Upper lobe of left lung (tissue), 6 donors: ENCODE measurements around the gene RASSF9. TPM values are rescaled to one million over a fixed set of nuclear protein-coding genes. Genes with fewer than 3 reads are reported as not detected.
A peak's percentile ranks its signal among the peaks of the same experiment; 100 is the strongest.

Source experiments
- ATAC-seq, 2 donors: fragments of 200-7000 bp; cut with Tn5 transposase; one replicate each; pipeline ENCODE4 v1.9.1; 2022; ENCODE audit warnings: mild to moderate bottlenecking in 2 of 2, moderate library complexity in 2 of 2; ENCODE audit not compliant: low FRiP score in 2 of 2
- DNase-seq, 2 donors: peaks; one replicate each; pipeline ENCODE4 v3.0.0-alpha.2; 2019 to 2020
- H3K27ac ChIP-seq, 4 donors: fragments of 200-600 bp; sonication (generic); one replicate each; pipeline ENCODE4 v1.5.1; 2016 to 2019
- H3K27me3 ChIP-seq, 4 donors: fragments of 200-600 bp; sonication (generic); one replicate each; pipeline ENCODE4 v1.5.1; 2017 to 2019
- H3K36me3 ChIP-seq, 4 donors: fragments of 200-600 bp; sonication (generic); one replicate each; pipeline ENCODE4 v1.5.1; 2016 to 2019
- H3K4me1 ChIP-seq, 4 donors: fragments of 200-600 bp; sonication (generic); one replicate each; pipeline ENCODE4 v1.5.1; 2018 to 2019
- H3K4me3 ChIP-seq, 4 donors: fragments of 200-600 bp; sonication (generic); one replicate each; pipeline ENCODE4 v1.5.1; 2017 to 2019; ENCODE audit warnings: mild to moderate bottlenecking in 2 of 4, moderate library complexity in 1 of 4
- H3K9me3 ChIP-seq, 4 donors: fragments of 200-600 bp; sonication (generic); one replicate each; pipeline ENCODE4 v1.5.1; 2018 to 2019
- EP300 ChIP-seq, 4 donors: sonication (generic); formaldehyde crosslinking; IDR thresholded peaks; one replicate each; pipeline ENCODE4 v1.5.1; 2017; ENCODE audit warnings: antibody characterized with exemption in 4 of 4, control low read depth in 2 of 4
- POLR2A ChIP-seq, 4 donors: fragments of 450-650 bp; IDR thresholded peaks; one replicate each; pipeline ENCODE4 v1.5.1; 2016 to 2017; ENCODE audit warnings: antibody characterized with exemption in 4 of 4, mild to moderate bottlenecking in 2 of 4
- POLR2AphosphoS5 ChIP-seq, 2 donors: sonication (generic); formaldehyde crosslinking; IDR thresholded peaks; one replicate each; pipeline ENCODE4 v1.5.1; 2017; ENCODE audit warnings: antibody characterized with exemption in 2 of 2
- WGBS, 2 donors: methylation state at CpG; one replicate each; pipeline ENCODE4 v1.1.5; 2017 to 2018; 5-methylcytosine and 5-hydroxymethylcytosine counted together
- total RNA-seq, 6 donors: library from RNA; depleted of rRNA in 4 of 6; stranded (reverse); fragments of >200 nt in 4 of 6; gene quantifications; one replicate each; pipeline versions ENCODE4 v1.1.0 to v1.2.1, GENCODE V29; 2016 to 2021
- TF ChIP-seq, protein P1 (sequence below), 6 experiments: fragments of 450-650 bp in 4 of 6; fragments of 200-600 bp in 2 of 6; sonication (generic) in 2 of 6; IDR thresholded peaks; one replicate each; pipeline ENCODE4 v1.5.1; 2016 to 2019; ENCODE audit warnings: antibody characterized with exemption in 6 of 6
- donor health status: DM: no; HTN: no; CAD: no; lungs with moderate emphysema.
- donor health status: DM: no; HTN: yes; CAD: no; lungs with severe emphysema.

Gene RASSF9
- total RNA-seq, result 10 to 100 TPM in 1 of 6 donors, 1 to 10 TPM in 5; 1.4 to 12.9 (median 6.4) TPM

- H3K27me3 ChIP-seq, result no peaks in the 10 kb centered on the region
- H3K36me3 ChIP-seq, result no peaks in the 10 kb centered on the region
- H3K4me3 ChIP-seq, result peak within 1 kb of the TSS; percentile 20 to 52 (median 42)
- TF ChIP-seq POLR2A (IDR thresholded peaks at IDR 0.05) (peak in 1 of 4 donors; percentile 35), EP300 (IDR thresholded peaks at IDR 0.05) (no peak)
- 21 to 30% methylated on average over 15 of the region's 15 CpGs for WGBS, 2 donors
- H3K4me1 ChIP-seq, result peaks cover 0 to 6% (median 0%) of the 10 kb centered on the region in 4 donors
- no peaks in the 10 kb centered on the region for H3K9me3 ChIP-seq
- DNase-seq (peak in 1 of 2 donors; percentile 75), ATAC-seq (peak; percentile 87 to 90)
- H3K27ac ChIP-seq, result peak within 1 kb of the TSS; percentile 73 to 82 (median 78)
These were observed at the start of gene RASSF9 for GRCh38 chr12:85836197-85837090. Gene RASSF9 (minus strand): TSS chr12:85836409. CDS start chr12:85836201, 208 bp downstream.

- no peaks in the 10 kb centered on the region for H3K9me3 ChIP-seq
- H3K27ac ChIP-seq, result no peak overlapping the region
- TF ChIP-seq POLR2AphosphoS5 (IDR thresholded peaks at IDR 0.05) (no peak), EP300 (IDR thresholded peaks at IDR 0.05) (no peak), POLR2A (IDR thresholded peaks at IDR 0.05) (no peak)
- TF ChIP-seq, protein P1, sequence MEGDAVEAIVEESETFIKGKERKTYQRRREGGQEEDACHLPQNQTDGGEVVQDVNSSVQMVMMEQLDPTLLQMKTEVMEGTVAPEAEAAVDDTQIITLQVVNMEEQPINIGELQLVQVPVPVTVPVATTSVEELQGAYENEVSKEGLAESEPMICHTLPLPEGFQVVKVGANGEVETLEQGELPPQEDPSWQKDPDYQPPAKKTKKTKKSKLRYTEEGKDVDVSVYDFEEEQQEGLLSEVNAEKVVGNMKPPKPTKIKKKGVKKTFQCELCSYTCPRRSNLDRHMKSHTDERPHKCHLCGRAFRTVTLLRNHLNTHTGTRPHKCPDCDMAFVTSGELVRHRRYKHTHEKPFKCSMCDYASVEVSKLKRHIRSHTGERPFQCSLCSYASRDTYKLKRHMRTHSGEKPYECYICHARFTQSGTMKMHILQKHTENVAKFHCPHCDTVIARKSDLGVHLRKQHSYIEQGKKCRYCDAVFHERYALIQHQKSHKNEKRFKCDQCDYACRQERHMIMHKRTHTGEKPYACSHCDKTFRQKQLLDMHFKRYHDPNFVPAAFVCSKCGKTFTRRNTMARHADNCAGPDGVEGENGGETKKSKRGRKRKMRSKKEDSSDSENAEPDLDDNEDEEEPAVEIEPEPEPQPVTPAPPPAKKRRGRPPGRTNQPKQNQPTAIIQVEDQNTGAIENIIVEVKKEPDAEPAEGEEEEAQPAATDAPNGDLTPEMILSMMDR (IDR thresholded peaks at IDR 0.05), result no peak
- no peak for DNase-seq
- H3K27me3 ChIP-seq, result no peaks in the 10 kb centered on the region
- H3K36me3 ChIP-seq, result no peaks in the 10 kb centered on the region
- no peak for ATAC-seq
- H3K4me1 ChIP-seq, result no peaks in the 10 kb centered on the region
- H3K4me3 ChIP-seq, result no peak overlapping the region
These were observed 47.6 kb upstream of the RASSF9 start for GRCh38 chr12:85883763-85884162.

DNA sequence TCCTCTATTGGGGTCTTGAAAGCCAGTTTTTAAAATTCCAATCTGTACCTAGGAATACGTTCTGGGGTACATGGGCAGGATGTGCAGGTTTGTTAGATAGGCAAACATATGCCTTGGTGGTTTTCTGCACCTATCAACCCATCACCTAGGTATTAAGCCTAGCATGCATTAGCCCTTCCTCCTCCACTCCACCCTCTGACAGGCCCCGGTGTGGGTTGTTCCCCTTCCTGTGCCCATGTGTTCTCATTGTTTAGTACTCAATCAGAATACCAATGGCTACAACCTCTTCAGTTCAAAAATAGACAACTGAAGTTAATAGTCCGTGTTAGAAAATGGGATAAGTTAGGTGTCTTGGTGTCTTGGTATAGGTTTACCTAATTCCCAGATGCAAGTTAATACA lies 41.2 kb upstream of the RASSF9 start:
- 73% methylated on average over 3 of the region's 3 CpGs for WGBS, 2 donors
- no peaks in the 10 kb centered on the region for H3K4me1 ChIP-seq
- no peaks in the 10 kb centered on the region for H3K36me3 ChIP-seq
- H3K9me3 ChIP-seq, result no peaks in the 10 kb centered on the region
- H3K27ac ChIP-seq, result no peak overlapping the region
- TF ChIP-seq EP300 (IDR thresholded peaks at IDR 0.05) (no peak), POLR2AphosphoS5 (IDR thresholded peaks at IDR 0.05) (no peak), POLR2A (IDR thresholded peaks at IDR 0.05) (no peak)
- TF ChIP-seq, protein P1 (IDR thresholded peaks at IDR 0.05), result no peak
- no peak for DNase-seq
- H3K27me3 ChIP-seq, result no peaks in the 10 kb centered on the region
- H3K4me3 ChIP-seq, result no peak overlapping the region
- no peak for ATAC-seq

DNA sequence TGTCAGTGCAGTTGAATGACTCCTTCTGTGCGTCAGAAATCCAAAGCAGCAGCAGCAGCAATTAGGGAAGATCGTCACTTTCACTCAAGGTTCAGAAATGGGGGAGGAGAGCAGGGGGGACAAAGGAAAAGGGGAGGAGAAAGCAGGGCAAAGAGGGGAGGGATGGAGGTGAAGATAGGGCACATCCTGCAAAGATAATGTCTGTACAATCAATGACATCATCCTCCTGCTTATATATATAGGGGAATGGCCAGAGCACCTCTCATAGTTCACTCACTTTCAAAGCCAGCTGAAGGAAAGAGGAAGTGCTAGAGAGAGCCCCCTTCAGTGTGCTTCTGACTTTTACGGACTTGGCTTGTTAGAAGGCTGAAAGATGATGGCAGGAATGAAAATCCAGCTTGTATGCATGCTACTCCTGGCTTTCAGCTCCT lies 37.8 kb upstream of the RASSF9 start, which contains the start of gene NTS:
TSS of gene NTS (plus strand) at position 265 of the 431 bp plus-strand sequence. CDS start at position 374, 109 bp downstream.
- Histone ChIP-seq H3K4me3 (no peak within 1 kb of the TSS), H3K36me3 (no peaks in the 10 kb centered on the region), H3K9me3 (no peaks in the 10 kb centered on the region), H3K4me1 (no peaks in the 10 kb centered on the region), H3K27ac (no peak within 1 kb of the TSS), H3K27me3 (no peaks in the 10 kb centered on the region)
- TF ChIP-seq POLR2A (IDR thresholded peaks at IDR 0.05) (no peak), EP300 (IDR thresholded peaks at IDR 0.05) (no peak), POLR2AphosphoS5 (IDR thresholded peaks at IDR 0.05) (no peak)
- TF ChIP-seq, protein P1 (IDR thresholded peaks at IDR 0.05), result no peak
- 41 to 46% methylated on average over 3 of the region's 3 CpGs for WGBS, 2 donors
- ATAC-seq, result no peak
- no peak for DNase-seq

DNA sequence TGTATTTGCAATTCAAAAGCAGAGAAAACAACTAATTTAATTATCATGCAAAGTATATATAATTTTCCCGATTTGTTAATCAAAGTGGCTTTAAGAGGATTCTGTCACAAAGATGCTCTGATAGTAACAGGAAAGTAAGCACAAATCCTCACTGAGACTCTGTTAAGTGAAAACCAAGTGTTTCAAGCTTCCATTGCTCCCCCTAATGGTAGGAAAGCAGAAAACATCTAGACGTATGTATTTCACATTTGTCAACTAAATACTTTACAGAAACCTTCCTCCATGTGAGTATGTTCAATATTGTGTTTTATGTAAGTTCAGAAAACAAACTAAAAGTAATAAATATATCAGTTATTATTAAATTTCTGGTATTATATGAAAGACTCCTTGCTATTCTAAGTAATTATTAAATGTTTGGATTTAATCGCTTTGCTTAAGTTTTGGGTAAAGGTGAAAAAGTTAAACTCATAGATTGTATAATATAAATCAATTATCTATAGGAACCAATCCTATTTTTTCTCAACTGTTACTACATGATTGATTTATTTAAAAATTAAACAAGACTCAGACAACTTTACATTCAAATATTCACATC lies 36.4 kb upstream of the RASSF9 start:
- Histone ChIP-seq H3K4me1 (no peaks in the 10 kb centered on the region), H3K9me3 (no peaks in the 10 kb centered on the region), H3K27ac (no peak overlapping the region), H3K4me3 (no peak overlapping the region), H3K36me3 (no peaks in the 10 kb centered on the region), H3K27me3 (no peaks in the 10 kb centered on the region)
- DNase-seq, result no peak
- TF ChIP-seq POLR2A (IDR thresholded peaks at IDR 0.05), result no peak
- TF ChIP-seq, protein P1 (IDR thresholded peaks at IDR 0.05), result peak; percentile 25 to 61 (median 47)
- WGBS, 2 donors, result 29 to 31% methylated on average over 3 of the region's 3 CpGs
- ATAC-seq, result peak in 1 of 2 donors; percentile 71
